GM10266 (cell line): ENCODE data around the gene HUNK.

ENCODE experiments used
- DNase-seq: peaks from one replicate; pipeline ENCODE4 v3.0.0; 2012; ENCODE audit errors: extremely low spot score
- CTCF ChIP-seq: IDR thresholded peaks from 2 replicates; pipeline ENCODE4 v1.5.1; 2012; ENCODE audit warnings: mild to moderate bottlenecking, low read depth; ENCODE audit not compliant: control insufficient read depth, insufficient read depth; ENCODE audit errors: missing control alignments

The HUNK gene

GRCh38 chr21:31844206-31844605, 28.6 kb upstream of the HUNK start:
- no peak for TF ChIP-seq CTCF
- no peak for DNase-seq

- no peak for TF ChIP-seq CTCF
Observed at GRCh38 chr21:31845151-31845729, 27.6 kb upstream of the HUNK start.

GRCh38 chr21:31846690-31847089, 26.1 kb upstream of the HUNK start:
- no peak for TF ChIP-seq CTCF
- no peak for DNase-seq

More at GRCh38 chr21:31845151-31845729, 27.6 kb upstream of the HUNK start:
- DNase-seq, result no peak

GRCh38 chr21:31847761-31848160, 25.1 kb upstream of the HUNK start:
- no peak for DNase-seq
- no peak for TF ChIP-seq CTCF

GRCh38 chr21:31848326-31848985, 24.4 kb upstream of the HUNK start:
- no peak for DNase-seq
- TF ChIP-seq CTCF, result no peak

GRCh38 chr21:31850886-31851285, 21.9 kb upstream of the HUNK start:
- DNase-seq, result no peak
- TF ChIP-seq CTCF, result no peak

GRCh38 chr21:31855180-31855579, 17.6 kb upstream of the HUNK start:
- no peak for TF ChIP-seq CTCF
- no peak for DNase-seq
